Stomach (tissue), 4 donors: ENCODE measurements around the gene PHF21B.

ENCODE experiments used
- CTCF ChIP-seq, 7 experiments: fragments of 450-650 bp in 4 of 7; fragments of 200-600 bp in 3 of 7; sonication (generic) in 3 of 7; IDR thresholded peaks; one replicate each; pipeline ENCODE4 v1.5.1; 2016 to 2019; ENCODE audit warnings: antibody characterized with exemption in 7 of 7, control low read depth in 2 of 7, mild to moderate bottlenecking in 1 of 7
- EP300 ChIP-seq: sonication (generic); formaldehyde crosslinking; IDR thresholded peaks from one replicate; pipeline ENCODE4 v1.6.1; 2017; ENCODE audit warnings: antibody characterized with exemption
- POLR2A ChIP-seq, 4 donors: fragments of 450-650 bp; IDR thresholded peaks; one replicate each; pipeline ENCODE4 v1.6.1; 2016; ENCODE audit warnings: antibody characterized with exemption in 4 of 4, control low read depth in 2 of 4, mild to moderate bottlenecking in 1 of 4, moderate library complexity in 1 of 4
- POLR2AphosphoS5 ChIP-seq, 3 donors: sonication (generic); formaldehyde crosslinking; IDR thresholded peaks; one replicate each; pipeline ENCODE4 v1.6.1; 2016; ENCODE audit warnings: antibody characterized with exemption in 3 of 3

- TF ChIP-seq CTCF (IDR thresholded peaks at IDR 0.05) = no peak
- no peak for TF ChIP-seq POLR2A (IDR thresholded peaks at IDR 0.05)
- TF ChIP-seq POLR2AphosphoS5 (IDR thresholded peaks at IDR 0.05) = no peak
- no peak for TF ChIP-seq EP300
Measured at GRCh38 chr22:44919691-44920090, 90.1 kb downstream of the PHF21B start.
